IPS-18a (cell line): Measurements from ENCODE around the gene RBM33.

ENCODE experiments used
- H3K27ac ChIP-seq: one replicate; pipeline ENCODE4 v1.5.1; 2013; ENCODE audit warnings: low read length
- H3K27me3 ChIP-seq: one replicate; pipeline ENCODE4 v1.6.1; 2013; ENCODE audit warnings: mild to moderate bottlenecking, low read length; ENCODE audit not compliant: control insufficient read depth, insufficient read depth
- H3K36me3 ChIP-seq: one replicate; pipeline ENCODE4 v1.6.1; 2013; ENCODE audit warnings: low read depth, low read length; ENCODE audit not compliant: control insufficient read depth
- H3K4me1 ChIP-seq: one replicate; pipeline ENCODE4 v1.6.1; 2013; ENCODE audit warnings: low read depth, low read length; ENCODE audit not compliant: control insufficient read depth
- H3K4me3 ChIP-seq: one replicate; pipeline ENCODE4 v1.5.1; 2013; ENCODE audit warnings: low read length
- H3K9ac ChIP-seq: one replicate; pipeline ENCODE4 v1.6.1; 2013; ENCODE audit warnings: mild to moderate bottlenecking, low read length, moderate library complexity
- H3K9me3 ChIP-seq: one replicate; pipeline ENCODE4 v1.6.1; 2013; ENCODE audit warnings: low read depth, low read length; ENCODE audit not compliant: control insufficient read depth

The RBM33 gene

DNA sequence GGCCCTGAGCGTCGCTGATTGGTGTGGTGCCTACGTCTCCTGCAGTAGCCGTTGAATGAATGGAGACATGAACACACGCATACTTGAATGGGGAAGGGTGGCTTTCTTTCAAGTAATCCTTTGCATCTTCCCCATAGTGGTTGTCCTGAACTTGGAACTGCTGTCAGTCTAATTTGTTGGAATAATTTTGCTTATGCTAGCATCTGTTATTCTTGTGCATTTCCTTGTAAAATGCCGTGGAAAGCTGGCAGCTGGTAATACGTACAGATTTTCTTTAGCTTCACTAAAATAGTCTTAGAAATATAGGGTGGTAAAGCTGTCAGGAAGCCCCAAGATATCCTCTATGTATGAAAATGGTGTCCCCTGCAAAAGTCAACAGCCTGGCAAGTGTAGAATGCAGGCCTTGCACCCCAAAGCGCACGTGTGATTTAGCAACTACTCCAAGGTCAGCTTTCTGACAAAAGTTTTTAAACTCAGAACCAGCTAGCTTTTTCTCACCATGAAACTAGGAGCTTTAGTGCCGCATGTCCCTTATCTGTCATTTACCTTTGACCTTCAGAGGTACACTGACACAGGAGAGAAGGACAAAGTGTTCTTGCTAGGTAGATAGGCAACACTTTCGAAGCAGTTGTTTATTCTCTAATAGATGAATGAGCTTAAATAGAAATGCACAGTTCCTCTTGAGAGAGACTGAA, 70.8 kb downstream of the RBM33 start:
- H3K27ac ChIP-seq: no peak overlapping the region
- H3K4me3 ChIP-seq: no peak overlapping the region
- no peak overlapping the region for H3K9ac ChIP-seq
- H3K36me3 ChIP-seq: peaks cover 27% of the 10 kb centered on the region
- H3K9me3 ChIP-seq: no peaks in the 10 kb centered on the region
- H3K4me1 ChIP-seq: no peaks in the 10 kb centered on the region
- H3K27me3 ChIP-seq: no peaks in the 10 kb centered on the region

DNA sequence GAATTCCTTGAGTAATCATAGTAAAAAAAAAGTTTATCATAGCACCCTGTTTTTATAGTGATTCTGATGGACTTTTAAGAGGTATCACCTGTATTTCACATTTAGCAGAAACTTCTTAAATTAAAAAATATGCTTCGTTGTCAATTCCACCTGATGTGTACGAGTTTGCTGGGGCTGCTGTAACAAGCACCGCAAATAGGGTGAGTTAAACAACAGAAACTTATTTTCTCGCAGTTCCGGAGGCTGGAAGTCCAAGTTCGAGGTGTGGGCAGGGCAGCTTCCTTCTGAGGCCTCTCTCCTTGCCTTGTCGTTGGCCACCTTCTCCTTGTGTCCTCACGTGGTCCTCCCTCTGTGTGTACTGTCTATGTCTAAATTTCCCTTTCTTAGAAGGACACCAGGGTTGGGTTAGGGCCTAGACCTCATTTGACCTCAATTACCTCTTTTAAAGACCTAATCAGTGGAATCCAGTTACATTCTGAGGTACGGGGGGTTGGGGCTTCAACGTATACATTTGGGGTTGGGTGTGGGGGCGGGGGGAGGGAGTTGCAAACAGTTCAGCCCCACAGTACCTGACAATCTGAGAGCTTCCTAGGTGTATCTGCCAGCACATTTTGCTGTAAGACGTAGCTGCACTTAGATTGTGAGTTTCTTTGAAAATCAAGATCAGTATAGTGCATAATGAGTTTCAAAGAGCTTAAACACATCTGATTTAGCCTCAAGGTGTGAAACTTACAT, 72.7 kb downstream of the RBM33 start:
- H3K9ac ChIP-seq: no peak overlapping the region
- H3K27me3 ChIP-seq: no peaks in the 10 kb centered on the region
- no peaks in the 10 kb centered on the region for H3K4me1 ChIP-seq
- H3K9me3 ChIP-seq: no peaks in the 10 kb centered on the region
- H3K4me3 ChIP-seq: no peak overlapping the region
- peaks cover 12% of the 10 kb centered on the region for H3K36me3 ChIP-seq
- H3K27ac ChIP-seq: no peak overlapping the region

DNA sequence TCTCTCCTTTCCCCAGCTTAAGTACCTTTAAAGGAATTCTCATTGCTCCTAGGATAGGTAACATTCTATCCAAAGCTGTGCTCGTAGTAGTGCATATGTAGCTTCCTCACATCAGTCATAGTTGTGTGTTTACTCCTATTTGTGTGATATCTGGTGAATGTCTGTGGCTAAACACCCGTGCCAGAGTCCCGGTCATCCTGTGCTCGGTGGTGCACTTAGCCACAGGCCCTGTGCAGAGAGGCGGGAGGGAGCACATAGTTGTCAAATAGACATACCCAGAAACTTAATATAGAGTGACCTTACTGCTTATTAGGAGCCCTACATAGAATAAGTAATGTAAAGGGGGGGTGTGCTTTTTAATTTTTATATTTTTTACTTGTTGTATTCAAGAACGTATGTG, 76.6 kb downstream of the RBM33 start:
- no peak overlapping the region for H3K27ac ChIP-seq
- no peak overlapping the region for H3K9ac ChIP-seq
- H3K36me3 ChIP-seq: peaks cover 14% of the 10 kb centered on the region
- no peaks in the 10 kb centered on the region for H3K27me3 ChIP-seq
- H3K4me3 ChIP-seq: no peak overlapping the region
- H3K9me3 ChIP-seq: no peaks in the 10 kb centered on the region
- H3K4me1 ChIP-seq: no peaks in the 10 kb centered on the region

DNA sequence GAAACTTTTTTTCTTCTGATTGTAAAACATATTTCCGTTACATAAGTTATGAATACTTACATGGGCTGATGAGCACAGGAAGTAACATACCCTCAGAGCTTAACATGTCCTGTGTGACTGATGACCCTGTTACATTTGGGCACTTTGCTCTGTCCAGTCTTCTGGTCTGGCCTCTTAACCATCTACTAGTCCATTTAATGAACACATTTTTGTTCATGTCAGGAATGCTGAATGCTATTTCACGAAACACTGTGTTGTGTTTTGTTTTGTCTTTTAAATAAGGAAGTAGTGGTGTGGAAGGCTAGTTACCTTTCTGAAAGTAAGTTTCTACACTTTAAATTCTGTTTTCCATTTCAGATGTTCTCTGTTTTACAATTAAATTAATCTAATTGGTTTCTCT, 77.7 kb downstream of the RBM33 start:
- Histone ChIP-seq H3K27me3 (no peaks in the 10 kb centered on the region), H3K27ac (no peak overlapping the region), H3K36me3 (peaks cover 11% of the 10 kb centered on the region), H3K9me3 (no peaks in the 10 kb centered on the region), H3K9ac (no peak overlapping the region), H3K4me3 (no peak overlapping the region), H3K4me1 (no peaks in the 10 kb centered on the region)

DNA sequence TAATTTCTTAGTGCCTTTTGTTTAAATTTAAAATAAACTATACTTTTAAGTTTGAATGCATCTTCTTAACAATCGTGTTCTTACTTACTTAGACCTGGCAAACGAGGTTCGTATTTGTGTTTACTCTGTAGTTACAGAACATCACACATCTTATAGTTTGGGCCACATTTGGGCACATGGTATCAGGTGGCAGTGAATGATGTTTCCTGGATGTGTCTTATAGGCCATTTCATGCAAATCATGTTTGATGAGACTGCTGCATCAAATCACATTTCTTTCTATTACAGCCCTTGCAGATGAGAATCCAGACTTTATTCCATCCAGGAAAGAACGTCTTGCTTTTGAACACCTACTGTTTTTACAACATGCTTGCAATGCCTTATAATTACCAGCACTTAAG, 78.5 kb downstream of the RBM33 start:
- peaks cover 11% of the 10 kb centered on the region for H3K36me3 ChIP-seq

DNA sequence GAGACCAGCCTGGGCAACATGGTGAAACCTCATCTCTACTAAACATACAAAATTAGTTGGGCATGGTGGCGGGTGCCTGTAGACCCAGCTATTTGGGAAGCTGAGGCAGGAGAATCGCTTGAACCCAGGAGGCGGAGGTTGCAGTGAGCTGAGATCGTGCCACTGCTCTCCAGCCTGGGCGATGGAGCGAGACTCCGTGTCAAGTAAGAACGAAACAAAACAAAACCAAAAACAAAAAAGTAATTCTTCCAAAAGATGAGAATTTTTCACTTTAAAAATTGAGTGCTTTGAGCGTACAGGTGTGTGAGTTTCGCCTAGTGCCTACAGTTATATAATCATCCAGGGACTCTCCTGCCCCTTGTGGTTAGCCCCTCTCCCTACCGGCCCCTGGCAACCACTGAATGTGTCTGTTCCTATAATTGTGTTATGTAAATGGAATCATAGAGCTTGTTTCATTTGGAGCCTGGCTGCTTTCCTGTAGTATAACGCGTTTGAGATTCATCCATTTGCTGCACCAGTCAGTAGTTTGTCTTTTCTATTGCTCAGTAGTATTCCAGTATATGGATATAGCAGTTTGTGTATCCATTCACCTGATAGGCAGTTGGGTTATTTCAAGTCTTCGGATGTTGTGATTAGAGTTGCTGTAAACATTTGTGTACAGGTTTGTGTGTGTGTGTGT, 80.0 kb downstream of the RBM33 start:
- no peaks in the 10 kb centered on the region for H3K27me3 ChIP-seq
- no peak overlapping the region for H3K9ac ChIP-seq
- H3K9me3 ChIP-seq: no peaks in the 10 kb centered on the region
- H3K4me1 ChIP-seq: no peaks in the 10 kb centered on the region
- H3K27ac ChIP-seq: no peak overlapping the region
- H3K36me3 ChIP-seq: peaks cover 16% of the 10 kb centered on the region
- H3K4me3 ChIP-seq: no peak overlapping the region

More for the DNA sequence above, 78.5 kb downstream of the RBM33 start:
- Histone ChIP-seq H3K9ac (no peak overlapping the region), H3K27me3 (no peaks in the 10 kb centered on the region), H3K9me3 (no peaks in the 10 kb centered on the region), H3K4me1 (no peaks in the 10 kb centered on the region), H3K27ac (no peak overlapping the region), H3K4me3 (no peak overlapping the region)

DNA sequence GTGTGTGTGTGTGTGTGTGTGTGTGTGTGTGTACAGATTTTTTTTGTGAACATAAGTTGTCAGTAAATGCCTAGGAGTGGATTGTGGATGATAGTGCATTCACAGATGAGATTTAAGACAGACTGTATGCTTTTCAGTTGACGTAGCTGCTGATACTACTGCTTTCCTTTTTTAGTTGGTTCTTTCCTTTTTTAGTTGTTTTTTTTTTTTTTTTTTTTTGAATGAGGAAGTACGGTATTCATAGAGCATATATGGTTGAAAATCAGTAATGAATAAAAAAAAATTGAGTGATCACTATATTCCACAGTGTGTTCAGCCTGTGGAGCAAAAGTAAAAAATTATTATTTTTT, 80.5 kb downstream of the RBM33 start:
- Histone ChIP-seq H3K36me3 (peaks cover 15% of the 10 kb centered on the region), H3K4me3 (no peak overlapping the region), H3K4me1 (no peaks in the 10 kb centered on the region), H3K27me3 (no peaks in the 10 kb centered on the region), H3K9ac (no peak overlapping the region), H3K27ac (no peak overlapping the region), H3K9me3 (no peaks in the 10 kb centered on the region)

DNA sequence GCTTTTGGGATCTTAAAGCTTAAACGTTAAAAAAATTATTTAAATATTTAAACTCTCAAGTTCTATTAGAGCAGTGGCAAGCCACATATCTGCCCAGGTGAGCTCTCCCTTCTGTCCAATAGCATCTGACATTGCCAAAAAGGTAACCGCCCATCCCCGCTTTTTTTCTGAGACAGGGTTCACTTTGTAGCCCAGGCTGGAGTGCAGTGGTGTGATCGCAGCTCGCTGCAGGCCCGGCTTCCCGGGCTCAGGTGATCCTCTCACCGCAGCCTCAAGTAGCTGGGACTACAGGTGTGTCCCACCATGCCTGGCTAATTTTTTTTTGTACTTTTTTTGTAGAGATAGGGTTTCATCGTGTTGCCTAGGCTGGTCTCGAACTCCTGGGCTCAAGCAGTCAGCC, 83.2 kb downstream of the RBM33 start:
- no peak overlapping the region for H3K9ac ChIP-seq
- H3K4me3 ChIP-seq: no peak overlapping the region
- H3K27ac ChIP-seq: no peak overlapping the region
- peaks cover 17% of the 10 kb centered on the region for H3K36me3 ChIP-seq
- no peaks in the 10 kb centered on the region for H3K9me3 ChIP-seq
- H3K27me3 ChIP-seq: no peaks in the 10 kb centered on the region
- no peaks in the 10 kb centered on the region for H3K4me1 ChIP-seq

DNA sequence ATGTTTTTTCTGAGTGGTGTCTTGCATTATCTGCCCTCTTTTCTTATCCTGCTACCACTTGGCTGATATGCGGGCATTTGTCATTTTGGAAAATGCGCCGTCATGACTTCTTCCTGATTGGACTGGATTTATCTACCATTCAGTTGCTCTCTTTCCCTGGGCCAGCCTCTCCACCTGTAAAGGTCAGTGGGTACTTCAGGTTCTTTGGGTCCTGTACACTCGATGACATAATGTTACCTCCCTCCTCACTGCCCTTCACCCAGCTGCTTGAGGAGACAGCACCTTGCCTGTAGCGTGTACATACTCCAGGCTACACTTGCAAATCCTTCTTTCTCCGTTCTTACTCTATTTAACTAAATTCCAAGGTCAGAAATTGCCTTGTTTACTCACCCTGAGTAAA, 83.7 kb downstream of the RBM33 start:
- H3K9me3 ChIP-seq: no peaks in the 10 kb centered on the region
- H3K27me3 ChIP-seq: no peaks in the 10 kb centered on the region
- no peaks in the 10 kb centered on the region for H3K4me1 ChIP-seq
- no peak overlapping the region for H3K27ac ChIP-seq
- H3K9ac ChIP-seq: no peak overlapping the region
- no peak overlapping the region for H3K4me3 ChIP-seq
- peaks cover 16% of the 10 kb centered on the region for H3K36me3 ChIP-seq

DNA sequence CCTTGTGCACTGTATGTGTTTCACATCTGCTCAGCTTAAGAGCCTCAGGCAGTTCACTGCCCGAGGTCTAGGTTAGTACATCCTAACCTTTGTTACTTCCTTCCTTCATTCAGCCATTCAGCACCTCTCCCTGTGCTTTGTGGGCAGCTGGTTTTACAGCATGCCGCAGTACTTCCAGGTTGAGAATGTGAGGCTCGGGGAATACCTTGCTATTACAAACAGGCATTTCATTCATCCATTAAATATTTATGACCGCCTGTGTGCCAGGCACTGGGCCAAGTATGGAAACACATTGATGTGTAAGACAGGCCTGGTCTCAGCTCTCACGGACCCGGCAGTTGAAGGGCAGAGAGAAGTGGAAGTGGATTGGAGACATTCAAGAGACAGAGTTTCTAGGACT, 85.4 kb downstream of the RBM33 start:
- Histone ChIP-seq H3K4me3 (no peak overlapping the region), H3K36me3 (peaks cover 16% of the 10 kb centered on the region), H3K9me3 (no peaks in the 10 kb centered on the region), H3K27ac (no peak overlapping the region), H3K9ac (no peak overlapping the region), H3K27me3 (no peaks in the 10 kb centered on the region), H3K4me1 (no peaks in the 10 kb centered on the region)

DNA sequence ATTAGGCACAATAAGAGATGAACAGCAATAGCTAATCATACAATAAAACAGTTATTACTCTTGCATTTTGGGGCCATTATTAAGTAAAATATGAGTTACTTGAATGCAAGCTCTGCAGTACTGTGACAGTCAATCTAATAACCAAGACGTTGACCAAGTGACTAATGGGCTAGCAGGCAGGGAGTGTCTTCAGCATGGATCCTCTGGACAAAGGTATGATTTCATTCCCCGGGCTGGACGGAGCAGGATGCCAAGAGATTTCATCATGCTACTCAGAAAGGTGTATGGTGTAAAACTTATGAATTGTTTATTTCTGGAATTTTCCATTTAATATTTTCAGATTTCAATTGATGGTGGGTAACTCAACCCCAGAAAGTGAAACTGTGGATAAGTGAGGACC, 86.9 kb downstream of the RBM33 start:
- Histone ChIP-seq H3K36me3 (peaks cover 16% of the 10 kb centered on the region), H3K4me3 (no peak overlapping the region), H3K9me3 (no peaks in the 10 kb centered on the region), H3K27ac (no peak overlapping the region), H3K9ac (no peak overlapping the region), H3K4me1 (no peaks in the 10 kb centered on the region), H3K27me3 (no peaks in the 10 kb centered on the region)
